BLaER1 treated with 17β-estradiol and CSF1 and Interleukin-3, amounts not matched to agents 10 nM and 100 nM (cell line): ENCODE results near the gene FILIP1L.

Experiments used
- H3K27ac ChIP-seq, 11 experiments: shearing (Covaris generic); formaldehyde crosslinking; 2 replicates each; pipeline ENCODE4 v1.8.1; 2022
- H3K27me3 ChIP-seq, 11 experiments: shearing (Covaris generic); formaldehyde crosslinking; 2 replicates each; pipeline ENCODE4 v1.8.1; 2022
- H3K36me3 ChIP-seq, 11 experiments: shearing (Covaris generic); formaldehyde crosslinking; 2 replicates each; pipeline ENCODE4 v1.8.1; 2022
- H3K4me1 ChIP-seq, 10 experiments: shearing (Covaris generic); formaldehyde crosslinking; 2 replicates each; pipeline ENCODE4 v1.8.1; 2022
- H3K4me2 ChIP-seq, 11 experiments: shearing (Covaris generic); formaldehyde crosslinking; 2 replicates each; pipeline ENCODE4 v1.8.1; 2022
- H3K4me3 ChIP-seq, 10 experiments: shearing (Covaris generic); formaldehyde crosslinking; 2 replicates each; pipeline ENCODE4 v1.8.1; 2022
- H3K9ac ChIP-seq, 11 experiments: shearing (Covaris generic); formaldehyde crosslinking; 2 replicates each; pipeline ENCODE4 v1.8.1; 2022
- H3K9me3 ChIP-seq, 11 experiments: shearing (Covaris generic); formaldehyde crosslinking; replicated peaks in 1 of 11; 2 replicates each; pipeline ENCODE4 v1.8.1; 2022
- H4K20me1 ChIP-seq, 11 experiments: shearing (Covaris generic); formaldehyde crosslinking; 2 replicates each; pipeline ENCODE4 v1.8.1; 2022
- Cebpa-rat ChIP-seq, 11 experiments: shearing (Covaris generic); IDR thresholded peaks; 2 replicates each; pipeline ENCODE4 v1.8.1; 2022

Gene FILIP1L

GRCh38 chr3:100010087-100010417, 104.2 kb downstream of the FILIP1L start:
- peaks cover 0 to 17% (median 7%) of the 10 kb centered on the region in 11 experiments; a peak in 10 of 22 replicates for H3K36me3 ChIP-seq
- peaks cover 0 to 8% (median 0%) of the 10 kb centered on the region in 10 experiments; a peak in 3 of 20 replicates for H3K4me1 ChIP-seq
- no peaks in the 10 kb centered on the region for H3K27me3 ChIP-seq
- 0 out of 22 replicates have a peak overlapping the region, but pooled peaks of 1 of the 11 experiments have one; percentile 15 for H3K4me2 ChIP-seq
- H3K27ac ChIP-seq, result no peak overlapping the region
- H3K4me3 ChIP-seq, result no peak overlapping the region
- peaks cover 0 to 25% (median 0%) of the 10 kb centered on the region in 11 experiments; a peak in 3 of 22 replicates for H4K20me1 ChIP-seq
- H3K9me3 ChIP-seq, result peaks cover 3 to 10% (median 5%) of the 10 kb centered on the region in 11 experiments; a peak in 21 of 22 replicates
- H3K9ac ChIP-seq, result no peak overlapping the region
- no peak for TF ChIP-seq Cebpa-rat (IDR thresholded peaks at IDR 0.05)

- Histone ChIP-seq H3K36me3 (peaks cover 0 to 14% (median 4%) of the 10 kb centered on the region in 11 experiments; a peak in 9 of 22 replicates), H4K20me1 (peaks cover 0 to 25% (median 0%) of the 10 kb centered on the region in 11 experiments; a peak in 3 of 22 replicates), H3K9ac (no peak overlapping the region), H3K27me3 (no peaks in the 10 kb centered on the region), H3K27ac (no peak overlapping the region), H3K4me2 (0 out of 22 replicates have a peak overlapping the region, but pooled peaks of 1 of the 11 experiments have one; percentile 15), H3K9me3 (peaks cover 0 to 4% (median 0%) of the 10 kb centered on the region in 11 experiments; a peak in 3 of 22 replicates), H3K4me1 (peaks cover 0 to 8% (median 0%) of the 10 kb centered on the region in 10 experiments; a peak in 3 of 20 replicates), H3K4me3 (no peak overlapping the region)
- no peak for TF ChIP-seq Cebpa-rat (IDR thresholded peaks at IDR 0.05)
These were observed 104.8 kb downstream of the FILIP1L start for GRCh38 chr3:100009276-100010086.

GRCh38 chr3:100008081-100008698, 106.1 kb downstream of the FILIP1L start:
- H3K27ac ChIP-seq, result no peak overlapping the region
- H3K4me2 ChIP-seq, result no peak overlapping the region
- H3K4me3 ChIP-seq, result no peak overlapping the region
- no peaks in the 10 kb centered on the region for H3K9me3 ChIP-seq
- peaks cover 0 to 14% (median 4%) of the 10 kb centered on the region in 11 experiments; a peak in 9 of 22 replicates for H3K36me3 ChIP-seq
- H3K9ac ChIP-seq, result no peak overlapping the region
- no peak for TF ChIP-seq Cebpa-rat (IDR thresholded peaks at IDR 0.05)
- H4K20me1 ChIP-seq, result peaks cover 0 to 29% (median 0%) of the 10 kb centered on the region in 11 experiments; a peak in 3 of 22 replicates
- H3K4me1 ChIP-seq, result peaks cover 0 to 8% (median 0%) of the 10 kb centered on the region in 10 experiments; a peak in 3 of 20 replicates
- no peaks in the 10 kb centered on the region for H3K27me3 ChIP-seq

- Histone ChIP-seq H3K9me3 (no peaks in the 10 kb centered on the region), H3K27ac (no peak overlapping the region), H3K4me3 (no peak overlapping the region), H3K27me3 (no peaks in the 10 kb centered on the region), H3K4me1 (peaks cover 0 to 8% (median 0%) of the 10 kb centered on the region in 10 experiments; a peak in 3 of 20 replicates), H3K4me2 (no peak overlapping the region), H3K36me3 (peaks cover 0 to 14% (median 4%) of the 10 kb centered on the region in 11 experiments; a peak in 9 of 22 replicates), H4K20me1 (peaks cover 0 to 35% (median 0%) of the 10 kb centered on the region in 11 experiments; a peak in 3 of 22 replicates), H3K9ac (no peak overlapping the region)
- TF ChIP-seq Cebpa-rat (IDR thresholded peaks at IDR 0.05), result no peak
These were observed 107.0 kb downstream of the FILIP1L start for GRCh38 chr3:100007313-100007712.

GRCh38 chr3:100006570-100007271, 107.6 kb downstream of the FILIP1L start:
- H3K4me2 ChIP-seq, result no peak overlapping the region
- peaks cover 0 to 8% (median 0%) of the 10 kb centered on the region in 10 experiments; a peak in 3 of 20 replicates for H3K4me1 ChIP-seq
- no peak overlapping the region for H3K27ac ChIP-seq
- H3K36me3 ChIP-seq, result peaks cover 0 to 14% (median 4%) of the 10 kb centered on the region in 11 experiments; a peak in 9 of 22 replicates
- no peaks in the 10 kb centered on the region for H3K27me3 ChIP-seq
- peaks cover 0 to 41% (median 0%) of the 10 kb centered on the region in 11 experiments; a peak in 3 of 22 replicates for H4K20me1 ChIP-seq
- TF ChIP-seq Cebpa-rat (IDR thresholded peaks at IDR 0.05), result no peak
- no peak overlapping the region for H3K9ac ChIP-seq
- no peaks in the 10 kb centered on the region for H3K9me3 ChIP-seq
- no peak overlapping the region for H3K4me3 ChIP-seq

GRCh38 chr3:100005665-100006393, 108.5 kb downstream of the FILIP1L start:
- peaks cover 0 to 6% (median 2%) of the 10 kb centered on the region in 11 experiments; a peak in 5 of 22 replicates for H3K36me3 ChIP-seq
- no peak overlapping the region for H3K27ac ChIP-seq
- no peak for TF ChIP-seq Cebpa-rat (IDR thresholded peaks at IDR 0.05)
- H3K9ac ChIP-seq, result no peak overlapping the region
- no peaks in the 10 kb centered on the region for H3K9me3 ChIP-seq
- H3K4me2 ChIP-seq, result no peak overlapping the region
- peaks cover 0 to 50% (median 0%) of the 10 kb centered on the region in 11 experiments; a peak in 3 of 22 replicates for H4K20me1 ChIP-seq
- no peak overlapping the region for H3K4me3 ChIP-seq
- H3K4me1 ChIP-seq, result peaks cover 0 to 8% (median 0%) of the 10 kb centered on the region in 10 experiments; a peak in 3 of 20 replicates
- H3K27me3 ChIP-seq, result no peaks in the 10 kb centered on the region

- TF ChIP-seq Cebpa-rat (IDR thresholded peaks at IDR 0.05), result no peak
- Histone ChIP-seq H3K9ac (no peak overlapping the region), H3K27me3 (no peaks in the 10 kb centered on the region), H3K36me3 (no peaks in the 10 kb centered on the region), H3K4me1 (peaks cover 0 to 2% (median 0%) of the 10 kb centered on the region in 10 experiments; a peak in 3 of 20 replicates), H3K9me3 (no peaks in the 10 kb centered on the region), H3K27ac (no peak overlapping the region), H3K4me3 (no peak overlapping the region), H3K4me2 (no peak overlapping the region), H4K20me1 (peaks cover 0 to 56% (median 0%) of the 10 kb centered on the region in 11 experiments; a peak in 3 of 22 replicates)
These were observed 109.4 kb downstream of the FILIP1L start for GRCh38 chr3:100004931-100005330.
